HEK293 (cell line): Measurements from ENCODE around the gene PDP2.

ENCODE experiments used
- CTCF ChIP-seq: fragments of 450-650 bp; formaldehyde crosslinking; IDR thresholded peaks from 2 replicates; pipeline ENCODE4 v1.5.1; 2016; ENCODE audit warnings: missing biosample characterization, missing genetic modification characterization
- KLF8 ChIP-seq: fragments of 450-650 bp; formaldehyde crosslinking; IDR thresholded peaks from 2 replicates; pipeline ENCODE4 v1.5.1; 2016; ENCODE audit warnings: missing biosample characterization, missing genetic modification characterization
- ZBTB49 ChIP-seq: fragments of 450-650 bp; formaldehyde crosslinking; IDR thresholded peaks from 2 replicates; pipeline ENCODE4 v1.5.1; 2016; ENCODE audit warnings: missing biosample characterization, missing genetic modification characterization, low read depth
- ZNF292 ChIP-seq: fragments of 450-650 bp; formaldehyde crosslinking; IDR thresholded peaks from 2 replicates; pipeline ENCODE4 v1.5.1; 2016; ENCODE audit warnings: low read depth, missing biosample characterization, missing genetic modification characterization, borderline replicate concordance
- ZNF335 ChIP-seq: fragments of 450-650 bp; formaldehyde crosslinking; conservative IDR thresholded peaks from 2 replicates; pipeline ENCODE4 v1.5.1; 2016; ENCODE audit warnings: missing biosample characterization, missing genetic modification characterization
- ZNF423 ChIP-seq: fragments of 450-650 bp; formaldehyde crosslinking; IDR thresholded peaks from 2 replicates; pipeline ENCODE4 v1.5.1; 2016; ENCODE audit warnings: missing biosample characterization, missing genetic modification characterization
- ZNF514 ChIP-seq: fragments of 450-650 bp; formaldehyde crosslinking; IDR thresholded peaks from 2 replicates; pipeline ENCODE4 v1.5.1; 2016; ENCODE audit warnings: missing biosample characterization, missing genetic modification characterization
- ZNF654 ChIP-seq: fragments of 450-650 bp; formaldehyde crosslinking; IDR thresholded peaks from 2 replicates; pipeline ENCODE4 v1.5.1; 2016; ENCODE audit warnings: low read depth, missing biosample characterization, missing genetic modification characterization
- ZNF660 ChIP-seq: fragments of 450-650 bp; IDR thresholded peaks from 2 replicates; pipeline ENCODE4 v1.5.1; 2018; ENCODE audit warnings: missing biosample characterization, mild to moderate bottlenecking, missing genetic modification characterization
- TF ChIP-seq, protein P1 (sequence below): fragments of 450-650 bp; formaldehyde crosslinking; IDR thresholded peaks from 2 replicates; pipeline ENCODE4 v1.5.1; 2017; ENCODE audit warnings: missing biosample characterization, missing genetic modification characterization
- TF ChIP-seq, protein P2 (sequence below): fragments of 450-650 bp; formaldehyde crosslinking; IDR thresholded peaks from 2 replicates; pipeline ENCODE4 v1.5.1; 2016; ENCODE audit warnings: missing biosample characterization, missing genetic modification characterization, low read depth

DNA sequence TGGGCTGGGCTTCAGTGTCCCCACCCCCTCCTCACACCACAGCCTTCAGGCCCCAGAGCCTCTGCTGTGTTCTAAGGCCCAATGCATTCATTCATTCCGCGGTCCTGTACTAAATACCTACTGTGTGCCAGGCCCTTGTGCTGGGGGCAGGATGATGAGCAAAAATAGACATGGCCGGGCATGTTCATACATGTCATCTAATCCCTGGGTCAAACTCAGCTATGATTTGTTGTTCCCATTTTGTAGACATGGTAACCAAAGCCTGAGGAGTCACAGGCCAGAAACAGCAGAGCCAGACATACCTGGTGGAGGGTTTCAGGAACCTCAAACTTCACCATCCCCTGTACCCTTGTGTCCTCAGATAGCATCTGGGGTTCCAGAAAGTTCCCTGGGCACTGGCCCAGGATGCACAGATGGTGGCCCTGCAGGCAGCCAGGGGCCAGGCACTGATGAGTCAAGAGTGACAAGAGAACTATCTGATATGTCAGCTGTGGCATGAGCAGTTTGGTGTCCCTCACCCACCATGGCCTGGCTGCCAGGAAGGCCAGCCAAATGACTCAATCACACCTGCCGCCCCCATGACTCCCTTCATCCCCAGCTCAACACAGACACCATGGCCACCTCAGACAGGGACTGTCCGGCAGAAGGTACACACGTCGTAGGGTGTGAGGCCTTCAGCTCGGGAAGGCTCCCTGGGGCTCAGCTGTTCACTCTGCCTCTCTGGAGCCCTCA, 47.8 kb downstream of the PDP2 start:
- TF ChIP-seq ZNF654 (no peak), ZNF660 (tag by site-specific recombination) (no peak), ZNF514 (tag by site-specific recombination) (no peak), CTCF (tag by site-specific recombination) (no peak), ZNF292 (no peak), ZNF423 (tag by site-specific recombination) (no peak), ZBTB49 (no peak), ZNF335 (tag by site-specific recombination) (no peak), KLF8 (tag by site-specific recombination) (no peak)
- TF ChIP-seq, protein P1, sequence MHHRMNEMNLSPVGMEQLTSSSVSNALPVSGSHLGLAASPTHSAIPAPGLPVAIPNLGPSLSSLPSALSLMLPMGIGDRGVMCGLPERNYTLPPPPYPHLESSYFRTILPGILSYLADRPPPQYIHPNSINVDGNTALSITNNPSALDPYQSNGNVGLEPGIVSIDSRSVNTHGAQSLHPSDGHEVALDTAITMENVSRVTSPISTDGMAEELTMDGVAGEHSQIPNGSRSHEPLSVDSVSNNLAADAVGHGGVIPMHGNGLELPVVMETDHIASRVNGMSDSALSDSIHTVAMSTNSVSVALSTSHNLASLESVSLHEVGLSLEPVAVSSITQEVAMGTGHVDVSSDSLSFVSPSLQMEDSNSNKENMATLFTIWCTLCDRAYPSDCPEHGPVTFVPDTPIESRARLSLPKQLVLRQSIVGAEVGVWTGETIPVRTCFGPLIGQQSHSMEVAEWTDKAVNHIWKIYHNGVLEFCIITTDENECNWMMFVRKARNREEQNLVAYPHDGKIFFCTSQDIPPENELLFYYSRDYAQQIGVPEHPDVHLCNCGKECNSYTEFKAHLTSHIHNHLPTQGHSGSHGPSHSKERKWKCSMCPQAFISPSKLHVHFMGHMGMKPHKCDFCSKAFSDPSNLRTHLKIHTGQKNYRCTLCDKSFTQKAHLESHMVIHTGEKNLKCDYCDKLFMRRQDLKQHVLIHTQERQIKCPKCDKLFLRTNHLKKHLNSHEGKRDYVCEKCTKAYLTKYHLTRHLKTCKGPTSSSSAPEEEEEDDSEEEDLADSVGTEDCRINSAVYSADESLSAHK (tag by site-specific recombination) = no peak
- TF ChIP-seq, protein P2, sequence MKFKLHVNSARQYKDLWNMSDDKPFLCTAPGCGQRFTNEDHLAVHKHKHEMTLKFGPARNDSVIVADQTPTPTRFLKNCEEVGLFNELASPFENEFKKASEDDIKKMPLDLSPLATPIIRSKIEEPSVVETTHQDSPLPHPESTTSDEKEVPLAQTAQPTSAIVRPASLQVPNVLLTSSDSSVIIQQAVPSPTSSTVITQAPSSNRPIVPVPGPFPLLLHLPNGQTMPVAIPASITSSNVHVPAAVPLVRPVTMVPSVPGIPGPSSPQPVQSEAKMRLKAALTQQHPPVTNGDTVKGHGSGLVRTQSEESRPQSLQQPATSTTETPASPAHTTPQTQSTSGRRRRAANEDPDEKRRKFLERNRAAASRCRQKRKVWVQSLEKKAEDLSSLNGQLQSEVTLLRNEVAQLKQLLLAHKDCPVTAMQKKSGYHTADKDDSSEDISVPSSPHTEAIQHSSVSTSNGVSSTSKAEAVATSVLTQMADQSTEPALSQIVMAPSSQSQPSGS = no peak
